ENCODE data around the gene CCN5.
"Not testable (repeated sequence)": the region's sequence is repeated elsewhere in the genome, so short reads cannot be mapped to it uniquely, and the experiment has no call there.

Gene CCN5

GRCh38 chr20:44695295-44695673 lies 19.9 kb upstream of the CCN5 start:
- no peak for DNase-seq (ENCODE audit: low spot score)

GRCh38 chr20:44695674-44696300 lies 19.4 kb upstream of the CCN5 start:
- DNase-seq (ENCODE audit: low spot score): no peak

GRCh38 chr20:44696315-44696714 lies 18.9 kb upstream of the CCN5 start:
- DNase-seq (ENCODE audit: low spot score): peak; percentile 50

GRCh38 chr20:44697041-44697440 lies 18.1 kb upstream of the CCN5 start:
- DNase-seq (ENCODE audit: low spot score): not testable (repeated sequence)

GRCh38 chr20:44698351-44698750 lies 16.8 kb upstream of the CCN5 start:
- DNase-seq (ENCODE audit: low spot score): no peak

GRCh38 chr20:44700306-44700705 lies 14.9 kb upstream of the CCN5 start:
- no peak for DNase-seq (ENCODE audit: low spot score)

- peak; percentile 41 for DNase-seq (ENCODE audit: low spot score)
Measured at GRCh38 chr20:44701118-44701857, 13.9 kb upstream of the CCN5 start.

- DNase-seq (ENCODE audit: low spot score): no peak
Measured at GRCh38 chr20:44701858-44702256, 13.3 kb upstream of the CCN5 start.

- peak; percentile 85 for DNase-seq (ENCODE audit: low spot score)
Measured at GRCh38 chr20:44702776-44703175, 12.4 kb upstream of the CCN5 start.

- peak; percentile 34 for DNase-seq (ENCODE audit: low spot score)
Measured at GRCh38 chr20:44703183-44703925, 11.8 kb upstream of the CCN5 start.

GRCh38 chr20:44703956-44704488 lies 11.1 kb upstream of the CCN5 start:
- no peak for DNase-seq (ENCODE audit: low spot score)

GRCh38 chr20:44704551-44704971 lies 10.6 kb upstream of the CCN5 start:
- no peak for DNase-seq (ENCODE audit: low spot score)

- DNase-seq (ENCODE audit: low spot score): no peak
Measured at GRCh38 chr20:44705364-44706094, 9.6 kb upstream of the CCN5 start.

- DNase-seq (ENCODE audit: low spot score): no peak
Measured at GRCh38 chr20:44706301-44707017, 8.7 kb upstream of the CCN5 start.

- no peak for DNase-seq (ENCODE audit: low spot score)
Measured at GRCh38 chr20:44707018-44707579, 8.1 kb upstream of the CCN5 start.

- DNase-seq (ENCODE audit: low spot score): no peak
Measured at GRCh38 chr20:44709380-44709779, 5.8 kb upstream of the CCN5 start.

- no peak for DNase-seq (ENCODE audit: low spot score)
Measured at GRCh38 chr20:44709797-44710196, 5.4 kb upstream of the CCN5 start.

- no peak for DNase-seq (ENCODE audit: low spot score)
Measured at GRCh38 chr20:44711237-44711636, 3.9 kb upstream of the CCN5 start.

- no peak for DNase-seq (ENCODE audit: low spot score)
Measured at GRCh38 chr20:44714102-44714700, 968 bp upstream of the CCN5 start.

GRCh38 chr20:44715499-44716308 lies 535 bp downstream of the CCN5 start:
- DNase-seq (ENCODE audit: low spot score): no peak

Measured in NAMALWA (cell line).